ENCODE results near the gene CDY2B. TPM values are rescaled to one million over a fixed set of nuclear protein-coding genes. Genes with fewer than 3 reads are reported as not detected.
"Not testable (repeated sequence)": the region's sequence is repeated elsewhere in the genome, so short reads cannot be mapped to it uniquely, and the experiment has no call there.

CDY2B gene
- not detected for total RNA-seq

GRCh38 chrY:17880120-17880519 lies at the start of gene CDY2B:
CDY2B (minus strand) TSS chrY:17880220; CDS start chrY:17879892, 328 bp downstream.
- H3K4me1 ChIP-seq; H3K9me3 ChIP-seq; H3K36me3 ChIP-seq; H3K27ac ChIP-seq; H3K27me3 ChIP-seq; DNase-seq (ENCODE audit: extremely low spot score in 2 of 2); intact Hi-C loops (cut with DNase I); H3K4me3 ChIP-seq: not testable (repeated sequence)

- H3K4me1 ChIP-seq; intact Hi-C loops (cut with DNase I); H3K4me3 ChIP-seq; DNase-seq (ENCODE audit: extremely low spot score in 2 of 2); H3K27me3 ChIP-seq; H3K27ac ChIP-seq; H3K9me3 ChIP-seq; H3K36me3 ChIP-seq: not testable (repeated sequence)
Observed at GRCh38 chrY:17908009-17908408, 28.0 kb upstream of the CDY2B start.

DNA sequence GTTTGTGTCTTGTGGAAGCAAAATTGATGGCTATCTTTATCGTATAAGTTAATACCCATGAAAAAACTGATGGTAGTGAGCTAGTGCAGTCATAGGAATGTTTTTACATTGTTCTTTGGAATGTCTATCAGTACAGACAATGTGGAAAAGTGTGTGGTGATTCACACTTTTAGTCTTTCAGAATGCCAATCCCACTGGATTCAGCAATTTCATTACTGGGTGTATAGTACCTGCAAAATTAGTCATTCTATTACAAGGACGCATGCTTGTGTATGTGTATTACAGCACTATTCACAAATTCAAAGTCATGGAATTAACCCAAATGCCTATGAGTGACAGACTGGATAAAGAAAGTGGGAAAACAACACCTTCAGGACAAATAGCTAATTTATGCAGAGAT lies 27.3 kb upstream of the CDY2B start:
- H3K36me3 ChIP-seq; DNase-seq (ENCODE audit: extremely low spot score in 2 of 2); H3K9me3 ChIP-seq; H3K4me3 ChIP-seq; intact Hi-C loops (cut with DNase I); H3K27ac ChIP-seq; H3K4me1 ChIP-seq; H3K27me3 ChIP-seq: not testable (repeated sequence)

GRCh38 chrY:17881697-17882096 lies 1.7 kb upstream of the CDY2B start:
- H3K36me3 ChIP-seq; H3K27ac ChIP-seq; DNase-seq (ENCODE audit: extremely low spot score in 2 of 2); H3K4me1 ChIP-seq; intact Hi-C loops (cut with DNase I); H3K27me3 ChIP-seq; H3K9me3 ChIP-seq; H3K4me3 ChIP-seq: not testable (repeated sequence)

DNA sequence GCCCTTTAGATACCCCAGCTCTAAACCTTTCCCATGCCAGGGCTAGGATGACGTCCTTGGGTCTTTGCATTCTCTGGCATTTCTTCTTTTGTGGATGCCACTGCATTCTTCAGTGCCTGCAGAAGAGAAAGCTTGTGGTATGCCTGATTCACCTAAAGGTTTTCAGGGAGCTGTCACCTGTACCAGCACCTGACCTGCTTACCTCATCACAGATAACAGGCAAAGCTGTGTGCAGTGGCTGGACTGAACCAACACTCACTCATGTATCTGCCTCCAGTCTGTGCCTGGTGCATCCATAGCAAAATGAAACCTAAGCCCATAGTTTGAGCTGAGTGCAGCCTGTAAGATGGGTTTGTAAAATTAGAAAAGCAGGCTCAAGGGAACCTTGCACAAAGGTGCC lies 3.3 kb downstream of the CDY2B start:
- H3K4me3 ChIP-seq; H3K9me3 ChIP-seq; H3K27ac ChIP-seq; intact Hi-C loops (cut with DNase I); H3K4me1 ChIP-seq; DNase-seq (ENCODE audit: extremely low spot score in 2 of 2); H3K27me3 ChIP-seq; H3K36me3 ChIP-seq: not testable (repeated sequence)

DNA sequence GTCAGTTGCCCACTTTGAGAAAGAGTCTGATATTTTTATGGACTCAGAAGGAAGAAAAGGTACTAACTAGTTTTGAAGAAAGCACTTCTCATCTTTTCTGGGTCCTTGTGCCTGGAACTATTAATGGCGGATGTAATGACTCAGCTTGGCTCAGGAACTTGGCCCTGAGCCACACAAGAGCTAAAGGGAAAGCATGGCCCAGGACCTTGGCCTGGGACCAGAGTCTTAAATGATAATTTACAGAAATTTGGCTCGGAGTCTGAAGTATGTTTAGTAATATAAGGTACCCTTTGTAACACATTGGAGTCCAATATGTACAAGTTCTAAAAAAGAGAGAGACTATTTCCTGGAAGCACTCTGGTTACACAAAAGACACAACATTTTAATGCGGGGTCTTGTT lies 4.6 kb downstream of the CDY2B start:
- DNase-seq (ENCODE audit: extremely low spot score in 2 of 2); H3K4me1 ChIP-seq; H3K4me3 ChIP-seq; intact Hi-C loops (cut with DNase I); H3K27me3 ChIP-seq; H3K27ac ChIP-seq; H3K36me3 ChIP-seq; H3K9me3 ChIP-seq: not testable (repeated sequence)

- intact Hi-C loops (cut with DNase I); H3K27me3 ChIP-seq: not testable (repeated sequence)
Observed at GRCh38 chrY:17871194-17871903, 8.7 kb downstream of the CDY2B start.

GRCh38 chrY:17870737-17871136 lies 9.3 kb downstream of the CDY2B start:
- H3K36me3 ChIP-seq; H3K27me3 ChIP-seq; H3K4me1 ChIP-seq; DNase-seq (ENCODE audit: extremely low spot score in 2 of 2); H3K4me3 ChIP-seq; H3K9me3 ChIP-seq; H3K27ac ChIP-seq; intact Hi-C loops (cut with DNase I): not testable (repeated sequence)

More at GRCh38 chrY:17871194-17871903, 8.7 kb downstream of the CDY2B start:
- not testable (repeated sequence) for H3K36me3 ChIP-seq; H3K27ac ChIP-seq; H3K9me3 ChIP-seq; H3K4me3 ChIP-seq; DNase-seq (ENCODE audit: extremely low spot score in 2 of 2); H3K4me1 ChIP-seq

GRCh38 chrY:17867850-17868249 lies 12.2 kb downstream of the CDY2B start:
- DNase-seq (ENCODE audit: extremely low spot score in 2 of 2); H3K36me3 ChIP-seq; H3K27me3 ChIP-seq; H3K4me3 ChIP-seq; H3K27ac ChIP-seq; H3K9me3 ChIP-seq; H3K4me1 ChIP-seq; intact Hi-C loops (cut with DNase I): not testable (repeated sequence)

DNA sequence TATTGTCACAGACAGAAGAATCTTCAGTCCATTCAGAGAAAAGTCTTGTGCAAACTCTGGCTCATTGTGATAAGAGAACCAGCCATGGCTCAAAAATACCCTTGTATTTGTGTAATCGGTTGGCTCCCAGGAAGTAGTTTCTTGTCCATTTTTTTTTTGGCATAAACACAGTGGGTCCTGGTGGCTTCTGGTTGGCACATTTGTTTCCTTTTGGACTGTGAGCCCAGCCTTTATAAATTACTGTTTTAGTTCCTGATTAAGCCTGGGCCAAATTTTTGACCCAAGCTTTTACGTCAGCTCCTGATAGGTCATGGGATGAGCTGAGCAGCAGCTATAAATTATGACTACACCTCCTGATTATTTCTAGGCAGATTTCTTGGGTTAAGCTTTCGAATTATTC lies 19.4 kb downstream of the CDY2B start:
- H3K4me1 ChIP-seq; intact Hi-C loops (cut with DNase I); H3K27me3 ChIP-seq; H3K9me3 ChIP-seq; H3K4me3 ChIP-seq; H3K36me3 ChIP-seq; H3K27ac ChIP-seq; DNase-seq (ENCODE audit: extremely low spot score in 2 of 2): not testable (repeated sequence)

- H3K27ac ChIP-seq; H3K36me3 ChIP-seq; H3K27me3 ChIP-seq; DNase-seq (ENCODE audit: extremely low spot score in 2 of 2); H3K9me3 ChIP-seq; H3K4me3 ChIP-seq; intact Hi-C loops (cut with DNase I); H3K4me1 ChIP-seq: not testable (repeated sequence)
Observed at GRCh38 chrY:17856963-17857848, 22.8 kb downstream of the CDY2B start.

GRCh38 chrY:17856508-17856907 lies 23.5 kb downstream of the CDY2B start:
- H3K9me3 ChIP-seq; H3K27me3 ChIP-seq; intact Hi-C loops (cut with DNase I); H3K4me1 ChIP-seq; H3K27ac ChIP-seq; H3K36me3 ChIP-seq; DNase-seq (ENCODE audit: extremely low spot score in 2 of 2); H3K4me3 ChIP-seq: not testable (repeated sequence)

- H3K9me3 ChIP-seq; H3K4me3 ChIP-seq; H3K36me3 ChIP-seq; H3K4me1 ChIP-seq; DNase-seq (ENCODE audit: extremely low spot score in 2 of 2); intact Hi-C loops (cut with DNase I); H3K27ac ChIP-seq; H3K27me3 ChIP-seq: not testable (repeated sequence)
Observed at GRCh38 chrY:17849131-17849530, 30.9 kb downstream of the CDY2B start.

GRCh38 chrY:17832149-17832548 lies 47.9 kb downstream of the CDY2B start:
- H3K27ac ChIP-seq; intact Hi-C loops (cut with DNase I); H3K9me3 ChIP-seq; H3K27me3 ChIP-seq; DNase-seq (ENCODE audit: extremely low spot score in 2 of 2); H3K4me1 ChIP-seq; H3K4me3 ChIP-seq; H3K36me3 ChIP-seq: not testable (repeated sequence)

Data from vagina (tissue), 2 donors.